ENCODE results near the gene TMEM30A.

The TMEM30A gene

DNA sequence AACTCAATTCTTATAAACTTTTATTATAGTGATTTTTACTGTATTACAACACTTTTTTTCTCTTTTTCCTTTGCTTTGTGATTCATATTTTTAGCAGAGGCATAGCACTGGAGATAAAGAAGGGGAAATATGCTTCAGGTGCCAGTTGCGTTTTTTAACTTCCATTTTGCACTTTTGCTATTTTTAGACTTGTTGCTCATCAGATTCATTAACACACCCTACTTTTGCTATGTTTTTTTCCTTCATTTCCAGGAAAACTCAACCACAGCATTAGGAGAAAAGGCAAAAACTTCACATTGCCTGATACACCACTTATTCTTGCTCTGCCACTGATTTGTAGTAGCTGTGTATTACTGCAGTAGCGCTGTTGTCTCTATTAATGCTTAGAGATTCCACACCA is 8.0 kb upstream of the TMEM30A start:
- Histone ChIP-seq H3K4me3 (ENCODE audit: low read depth, low read length) (no peak overlapping the region), H3K36me3 (ENCODE audit: control insufficient read depth in 2 of 2, insufficient read depth in 1 of 2, low read length in 2 of 2) (no peaks in the 10 kb centered on the region), H3K9me3 (ENCODE audit: control insufficient read depth, insufficient read depth, low read depth, low read length) (no peaks in the 10 kb centered on the region), H3K4me1 (ENCODE audit: control insufficient read depth, insufficient read depth, low read length) (no peaks in the 10 kb centered on the region), H3K27ac (ENCODE audit: extremely low read depth, low read depth, low read length) (no peak overlapping the region)
- POLR2A ChIA-PET: no interaction called here
- TF ChIP-seq SCRT2 (tag by site-specific recombination; IDR thresholded peaks at IDR 0.05): 0 out of 2 replicates have a peak, but pooled peaks have one; percentile 29
- no peak for TF ChIP-seq ZNF169 (tag by site-specific recombination; IDR thresholded peaks at IDR 0.05)
- CTCF ChIA-PET: interaction anchor here (0.6 to 9.1 kb wide), 3 partner anchors 75 to 98 kb away, joined by 3 to 86 read pairs (median 5); no protein-coding TSS in a partner anchor

DNA sequence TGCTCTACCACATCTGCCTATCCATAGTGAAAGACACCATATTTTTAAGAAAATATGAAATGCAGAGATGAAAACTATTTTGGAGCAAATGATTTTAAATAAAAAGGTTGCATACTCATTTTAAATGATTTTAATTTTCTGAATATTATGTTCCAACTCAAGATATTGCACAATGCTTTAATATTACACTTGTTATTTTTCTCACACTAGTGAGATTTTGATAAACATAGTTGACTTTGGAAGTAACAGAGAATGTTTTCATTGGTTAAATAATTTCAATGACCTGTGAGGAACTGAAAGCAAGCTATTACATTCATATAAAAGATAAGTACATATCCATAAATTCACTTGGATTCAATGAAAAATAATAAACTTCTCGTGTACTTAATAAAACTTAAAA is 7.2 kb upstream of the TMEM30A start:
- Histone ChIP-seq H3K4me1 (ENCODE audit: control insufficient read depth, insufficient read depth, low read length) (no peaks in the 10 kb centered on the region), H3K27ac (ENCODE audit: extremely low read depth, low read depth, low read length) (no peak overlapping the region), H3K9me3 (ENCODE audit: control insufficient read depth, insufficient read depth, low read depth, low read length) (no peaks in the 10 kb centered on the region), H3K4me3 (ENCODE audit: low read depth, low read length) (no peak overlapping the region), H3K36me3 (ENCODE audit: control insufficient read depth in 2 of 2, insufficient read depth in 1 of 2, low read length in 2 of 2) (no peaks in the 10 kb centered on the region)
- no peak for TF ChIP-seq RBAK (tag by site-specific recombination; IDR thresholded peaks at IDR 0.05)
- TF ChIP-seq WT1 (tag by site-specific recombination; IDR thresholded peaks at IDR 0.05): no peak
- no peak for TF ChIP-seq BCL11A (tag by site-specific recombination; IDR thresholded peaks at IDR 0.05; ENCODE audit: low read depth)
- TF ChIP-seq MEIS1 (CRISPR knock-in tag; IDR thresholded peaks at IDR 0.05; ENCODE audit: borderline replicate concordance): no peak
- no peak for TF ChIP-seq ZNF555 (tag by site-specific recombination; conservative IDR thresholded peaks at IDR 0.05)
- no peak for TF ChIP-seq ZNF791 (tag by site-specific recombination; IDR thresholded peaks at IDR 0.05)
- no peak for TF ChIP-seq ZNF174 (tag by site-specific recombination; IDR thresholded peaks at IDR 0.05)
- ChIA-PET CTCF (interaction anchor here (0.8 kb wide), 1 partner anchor 81 kb away, joined by 3 read pairs; no protein-coding TSS in a partner anchor), POLR2A (no interaction called here)

DNA sequence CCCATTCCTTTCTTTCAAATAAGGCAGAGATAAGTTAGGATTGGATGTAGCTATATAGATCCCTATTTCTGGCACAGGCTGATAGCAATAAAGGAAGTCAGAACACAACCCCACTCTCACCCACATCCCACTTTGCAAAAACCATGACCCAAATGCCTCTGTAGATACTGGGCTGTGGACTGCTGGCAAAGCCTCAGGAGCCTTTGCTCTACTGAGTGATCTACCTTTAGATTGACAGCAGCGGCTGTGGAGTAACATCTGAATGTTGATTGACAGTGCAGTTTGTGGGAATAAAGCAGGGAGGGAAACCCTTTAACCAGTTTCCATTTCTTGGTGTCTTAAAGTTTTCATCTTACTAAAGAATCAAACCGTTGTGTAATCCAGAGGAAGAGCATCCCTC is 6.7 kb upstream of the TMEM30A start:
- ChIA-PET CTCF (interaction anchor here (1.2 kb wide), 1 partner anchor 24 kb away, joined by 3 read pairs; no protein-coding TSS in a partner anchor), POLR2A (no interaction called here)
- no peak overlapping the region for H3K27ac ChIP-seq (ENCODE audit: extremely low read depth, low read depth, low read length)
- H3K36me3 ChIP-seq (ENCODE audit: control insufficient read depth in 2 of 2, insufficient read depth in 1 of 2, low read length in 2 of 2): no peaks in the 10 kb centered on the region
- no peak overlapping the region for H3K4me3 ChIP-seq (ENCODE audit: low read depth, low read length)
- TF ChIP-seq ZNF792 (tag by site-specific recombination; IDR thresholded peaks at IDR 0.05): no peak
- TF ChIP-seq, protein P1, sequence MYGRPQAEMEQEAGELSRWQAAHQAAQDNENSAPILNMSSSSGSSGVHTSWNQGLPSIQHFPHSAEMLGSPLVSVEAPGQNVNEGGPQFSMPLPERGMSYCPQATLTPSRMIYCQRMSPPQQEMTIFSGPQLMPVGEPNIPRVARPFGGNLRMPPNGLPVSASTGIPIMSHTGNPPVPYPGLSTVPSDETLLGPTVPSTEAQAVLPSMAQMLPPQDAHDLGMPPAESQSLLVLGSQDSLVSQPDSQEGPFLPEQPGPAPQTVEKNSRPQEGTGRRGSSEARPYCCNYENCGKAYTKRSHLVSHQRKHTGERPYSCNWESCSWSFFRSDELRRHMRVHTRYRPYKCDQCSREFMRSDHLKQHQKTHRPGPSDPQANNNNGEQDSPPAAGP (tag by site-specific recombination; IDR thresholded peaks at IDR 0.05): no peak
- H3K4me1 ChIP-seq (ENCODE audit: control insufficient read depth, insufficient read depth, low read length): no peaks in the 10 kb centered on the region
- H3K9me3 ChIP-seq (ENCODE audit: control insufficient read depth, insufficient read depth, low read depth, low read length): no peaks in the 10 kb centered on the region

DNA sequence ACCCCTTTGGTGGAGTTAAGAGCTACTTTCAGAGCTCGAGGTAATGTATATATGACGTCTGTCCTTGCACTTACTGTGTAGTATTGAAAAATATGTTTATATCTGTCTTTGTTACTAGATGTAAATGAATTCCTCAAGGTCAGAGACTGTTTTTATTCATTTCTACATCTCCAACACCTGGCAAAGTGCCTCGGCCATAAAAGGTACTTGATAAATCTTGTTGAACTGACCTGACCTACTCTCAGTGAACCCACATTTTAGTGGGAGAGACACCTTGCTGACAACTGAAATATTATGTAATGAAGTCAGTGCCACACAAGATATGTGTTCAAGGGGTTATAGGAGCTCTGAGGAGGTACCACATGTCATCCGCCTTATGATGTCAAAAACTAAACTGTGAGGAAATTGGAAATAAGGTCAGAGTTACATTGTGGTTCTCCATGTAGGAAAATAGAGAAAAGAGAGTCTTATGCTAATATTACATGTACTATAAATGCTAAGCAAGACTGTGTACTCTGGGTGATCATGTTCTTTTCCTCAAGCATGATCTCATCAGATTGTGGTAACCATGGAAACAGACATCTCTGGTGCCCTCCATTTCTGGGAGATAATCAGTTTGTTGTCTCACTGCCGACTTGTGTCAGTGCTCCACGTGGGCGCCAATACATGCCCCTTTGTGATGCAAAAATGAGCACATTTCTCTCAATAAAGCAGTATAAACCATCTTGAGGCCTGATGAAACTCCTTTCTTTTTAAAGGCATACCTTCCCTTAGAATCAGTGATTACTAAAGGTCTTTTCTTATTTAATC is 5.7 kb upstream of the TMEM30A start:
- Histone ChIP-seq H3K4me1 (ENCODE audit: control insufficient read depth, insufficient read depth, low read length) (no peaks in the 10 kb centered on the region), H3K4me3 (ENCODE audit: low read depth, low read length) (no peak overlapping the region), H3K36me3 (ENCODE audit: control insufficient read depth in 2 of 2, insufficient read depth in 1 of 2, low read length in 2 of 2) (no peaks in the 10 kb centered on the region), H3K27ac (ENCODE audit: extremely low read depth, low read depth, low read length) (no peak overlapping the region), H3K9me3 (ENCODE audit: control insufficient read depth, insufficient read depth, low read depth, low read length) (no peaks in the 10 kb centered on the region)
- ChIA-PET CTCF (interaction anchor here (0.5 to 1.2 kb wide), 2 partner anchors 23 to 48 kb away, joined by 3 read pairs; no protein-coding TSS in a partner anchor), POLR2A (no interaction called here)
- TF ChIP-seq ZNF544 (tag by site-specific recombination; IDR thresholded peaks at IDR 0.05) (no peak), PRDM1 (tag by site-specific recombination; IDR thresholded peaks at IDR 0.05) (no peak), ZBTB17 (tag by site-specific recombination; IDR thresholded peaks at IDR 0.05) (peak; percentile 37; the same call in 1 of the 2 replicates)

DNA sequence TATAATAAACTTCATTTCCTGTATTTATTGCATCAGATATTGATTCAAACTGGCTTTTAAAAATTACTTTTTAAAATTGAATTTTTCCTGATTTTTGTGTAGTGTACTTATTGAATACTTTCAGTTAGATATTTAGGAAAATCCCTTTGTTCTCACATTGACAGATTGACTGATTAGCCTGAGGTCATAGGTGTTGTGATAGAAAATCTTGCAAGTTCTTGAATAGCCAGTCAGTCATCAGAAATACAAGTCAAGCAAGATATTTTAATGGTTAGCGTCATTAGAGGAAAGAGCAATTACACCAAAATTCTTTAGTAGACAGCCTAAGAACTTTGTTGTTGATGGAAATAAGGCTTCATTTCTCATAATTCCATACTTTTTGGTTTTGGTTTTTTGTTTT is 3.4 kb upstream of the TMEM30A start:
- Histone ChIP-seq H3K4me1 (ENCODE audit: control insufficient read depth, insufficient read depth, low read length) (no peaks in the 10 kb centered on the region), H3K27ac (ENCODE audit: extremely low read depth, low read depth, low read length) (no peak overlapping the region), H3K9me3 (ENCODE audit: control insufficient read depth, insufficient read depth, low read depth, low read length) (no peaks in the 10 kb centered on the region), H3K4me3 (ENCODE audit: low read depth, low read length) (no peak overlapping the region), H3K36me3 (ENCODE audit: control insufficient read depth in 2 of 2, insufficient read depth in 1 of 2, low read length in 2 of 2) (no peaks in the 10 kb centered on the region)
- ChIA-PET CTCF (interaction anchor here (0.8 to 1.8 kb wide), 2 partner anchors 9 to 13 kb away, joined by 3 to 4 read pairs; no protein-coding TSS in a partner anchor), POLR2A (no interaction called here)
- TF ChIP-seq, protein P2, sequence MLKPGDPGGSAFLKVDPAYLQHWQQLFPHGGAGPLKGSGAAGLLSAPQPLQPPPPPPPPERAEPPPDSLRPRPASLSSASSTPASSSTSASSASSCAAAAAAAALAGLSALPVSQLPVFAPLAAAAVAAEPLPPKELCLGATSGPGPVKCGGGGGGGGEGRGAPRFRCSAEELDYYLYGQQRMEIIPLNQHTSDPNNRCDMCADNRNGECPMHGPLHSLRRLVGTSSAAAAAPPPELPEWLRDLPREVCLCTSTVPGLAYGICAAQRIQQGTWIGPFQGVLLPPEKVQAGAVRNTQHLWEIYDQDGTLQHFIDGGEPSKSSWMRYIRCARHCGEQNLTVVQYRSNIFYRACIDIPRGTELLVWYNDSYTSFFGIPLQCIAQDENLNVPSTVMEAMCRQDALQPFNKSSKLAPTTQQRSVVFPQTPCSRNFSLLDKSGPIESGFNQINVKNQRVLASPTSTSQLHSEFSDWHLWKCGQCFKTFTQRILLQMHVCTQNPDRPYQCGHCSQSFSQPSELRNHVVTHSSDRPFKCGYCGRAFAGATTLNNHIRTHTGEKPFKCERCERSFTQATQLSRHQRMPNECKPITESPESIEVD (tag by site-specific recombination; IDR thresholded peaks at IDR 0.05): peak; percentile 34; the same call in 1 of the 2 replicates
- TF ChIP-seq ZNF600 (tag by site-specific recombination; IDR thresholded peaks at IDR 0.05): no peak

Measured in HEK293 (cell line).